Naive thymus-derived CD8-positive, alpha-beta T cell (primary cell): ENCODE measurements around the gene EHBP1. TPM values are rescaled to one million over a fixed set of nuclear protein-coding genes. Genes with fewer than 3 reads are reported as not detected.

ENCODE experiments used
- ATAC-seq, 2 donors: fragments of 150-1000 bp; cut with Tn5 transposase in 1 of 2; sonication (Bioruptor Pico), chemical (Tn5 transposase) in 1 of 2; 1 replicate in 1 of 2; 2 replicates in 1 of 2; pipeline ENCODE4 v1.10.0; 2021; ENCODE audit warnings: mild to moderate bottlenecking in 2 of 2, moderate library complexity in 2 of 2
- POLR2A ChIA-PET: fragments of 350-600 bp; sonication (Branson Sonifier 250); formaldehyde crosslinking; loops from one replicate; lab custom pipeline; 2021; ENCODE audit warnings: antibody characterized with exemption; lab: Charles Lee
- DNase-seq, 10 donors: peaks; one replicate each; pipeline versions ENCODE4 v3.0.0 to v3.0.0-alpha.2; 2020 to 2022
- H3K27ac Mint-ChIP-seq, 10 donors: one replicate each; pipeline ENCODE4 v1.8.0; 2020 to 2022; ENCODE audit warnings: mild to moderate bottlenecking in 10 of 10, mixed read lengths in 10 of 10, moderate library complexity in 4 of 10, inconsistent platforms in 1 of 10
- H3K27me3 Mint-ChIP-seq, 5 donors: one replicate each; pipeline ENCODE4 v1.8.0; 2021 to 2022; ENCODE audit warnings: mixed read lengths in 5 of 5
- H3K36me3 Mint-ChIP-seq, 3 donors: one replicate each; pipeline ENCODE4 v1.8.0; 2020 to 2022; ENCODE audit warnings: mixed read lengths in 3 of 3, mild to moderate bottlenecking in 2 of 3, inconsistent platforms in 1 of 3
- H3K4me1 Mint-ChIP-seq, 4 donors: one replicate each; pipeline ENCODE4 v1.8.0; 2021 to 2022; ENCODE audit warnings: mixed read lengths in 4 of 4
- H3K4me3 Mint-ChIP-seq, 10 donors: one replicate each; pipeline ENCODE4 v1.8.0; 2020 to 2022; ENCODE audit warnings: mild to moderate bottlenecking in 10 of 10, mixed read lengths in 10 of 10, moderate library complexity in 6 of 10, inconsistent platforms in 1 of 10
- H3K9me3 Mint-ChIP-seq, 9 donors: one replicate each; pipeline ENCODE4 v1.8.0; 2020 to 2022; ENCODE audit warnings: mixed read lengths in 9 of 9, mild to moderate bottlenecking in 3 of 9, inconsistent platforms in 1 of 9, moderate library complexity in 1 of 9
- polyA plus RNA-seq, 3 donors: library from polyadenylated mRNA; unstranded; fragments of 300-500 nt; fragmentation: Illumina TruSeq; gene quantifications; one replicate each; pipeline ENCODE4 v1.2.3, GENCODE V29; 2021
- total RNA-seq, 8 experiments: library from RNA in 2 of 8; stranded (reverse) in 2 of 8; gene quantifications; one replicate each; pipeline ENCODE4 v1.2.3 and lab custom pipeline; 2021 to 2026

The EHBP1 gene
- total and polyA plus RNA-seq, 5 experiments from 2014 or later, result 9.8 to 30.8 (median 10.3) TPM

DNA sequence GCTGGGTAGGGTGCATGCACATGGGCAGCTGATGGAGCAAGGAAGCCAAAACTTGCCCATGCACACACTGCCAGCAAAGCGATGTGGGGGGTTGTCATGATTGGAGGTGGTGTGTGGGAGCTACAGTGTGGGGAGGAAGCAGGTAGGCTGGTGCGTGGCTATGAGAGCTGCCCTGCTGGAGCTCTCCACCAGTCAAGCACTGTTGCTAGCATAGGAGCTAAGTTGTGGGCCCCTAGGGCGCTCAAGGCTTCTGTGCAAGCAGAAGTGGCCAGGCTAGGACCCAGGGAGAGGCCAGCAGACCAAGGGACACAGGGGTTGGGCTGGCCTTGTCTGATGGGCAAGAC lies 20.2 kb downstream of the EHBP1 start:
- Mint-ChIP-seq H3K27ac (peak overlapping the region in 1 of 10 donors; percentile 39), H3K36me3 (peaks cover 22 to 35% (median 29%) of the 10 kb centered on the region in 3 donors), H3K4me3 (no peak overlapping the region), H3K4me1 (peaks cover 16 to 37% (median 25%) of the 10 kb centered on the region in 4 donors), H3K9me3 (peaks cover 6 to 37% (median 25%) of the 10 kb centered on the region in 9 donors), H3K27me3 (no peaks in the 10 kb centered on the region)
- DNase-seq, result no peak
- POLR2A ChIA-PET, result no interaction called here
- ATAC-seq, result no peak

- H3K4me1 Mint-ChIP-seq, result peaks cover 10 to 37% (median 27%) of the 10 kb centered on the region in 4 donors
- H3K4me3 Mint-ChIP-seq, result no peak overlapping the region
- DNase-seq, result no peak
- no peaks in the 10 kb centered on the region for H3K27me3 Mint-ChIP-seq
- POLR2A ChIA-PET, result no interaction called here
- peaks cover 23 to 36% (median 34%) of the 10 kb centered on the region in 3 donors for H3K36me3 Mint-ChIP-seq
- no peak for ATAC-seq
- peak overlapping the region in 2 of 10 donors; percentile 22 to 29 for H3K27ac Mint-ChIP-seq
- peaks cover 8 to 42% (median 30%) of the 10 kb centered on the region in 9 donors for H3K9me3 Mint-ChIP-seq
Measured at GRCh38 chr2:62727259-62727867, 21.9 kb downstream of the EHBP1 start.

DNA sequence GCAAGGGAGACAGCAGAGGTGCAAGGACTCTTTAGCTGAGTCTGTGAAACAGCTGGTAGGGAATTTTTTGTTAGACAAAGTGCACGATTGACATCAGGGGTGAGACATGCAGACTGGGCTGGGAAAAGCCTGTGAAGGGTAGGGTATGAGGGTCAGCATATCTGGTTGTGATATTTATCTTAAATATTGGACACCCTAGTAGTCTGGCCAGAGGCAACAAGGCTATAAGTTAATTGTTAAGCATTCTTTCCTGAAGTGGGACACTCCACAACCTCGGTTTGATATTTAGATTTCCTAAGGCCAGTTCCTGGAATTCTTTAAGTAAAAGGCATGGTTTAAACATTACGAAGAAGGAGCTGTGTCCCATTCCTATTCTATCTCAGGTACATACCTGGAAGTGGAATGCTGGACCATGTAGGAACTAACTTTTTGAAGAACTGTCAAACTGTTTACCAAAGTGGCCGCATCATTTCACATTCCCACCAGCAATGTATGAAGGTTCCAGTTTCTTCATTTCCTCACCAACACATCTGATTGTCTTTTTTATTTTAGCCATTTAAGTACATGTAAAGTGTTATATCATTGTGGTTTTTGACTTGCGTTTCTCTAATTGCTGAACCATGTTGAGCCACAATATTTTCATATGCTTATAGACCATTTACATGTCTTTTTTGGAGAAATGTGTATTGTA lies 22.5 kb downstream of the EHBP1 start:
- H3K4me3 Mint-ChIP-seq, result no peak overlapping the region
- H3K9me3 Mint-ChIP-seq, result peaks cover 5 to 42% (median 29%) of the 10 kb centered on the region in 9 donors
- POLR2A ChIA-PET, result no interaction called here
- peak overlapping the region in 1 of 10 donors; percentile 29 for H3K27ac Mint-ChIP-seq
- DNase-seq (no peak), ATAC-seq (no peak)
- H3K4me1 Mint-ChIP-seq, result peaks cover 11 to 39% (median 28%) of the 10 kb centered on the region in 4 donors
- H3K36me3 Mint-ChIP-seq, result peaks cover 19 to 36% (median 31%) of the 10 kb centered on the region in 3 donors
- H3K27me3 Mint-ChIP-seq, result no peaks in the 10 kb centered on the region

GRCh38 chr2:62731275-62731674 lies 25.8 kb downstream of the EHBP1 start:
- POLR2A ChIA-PET, result no interaction called here
- DNase-seq (no peak), ATAC-seq (no peak)
- Mint-ChIP-seq H3K36me3 (peaks cover 10 to 25% (median 24%) of the 10 kb centered on the region in 3 donors), H3K4me1 (peaks cover 20 to 37% (median 22%) of the 10 kb centered on the region in 4 donors), H3K27ac (no peak overlapping the region), H3K27me3 (no peaks in the 10 kb centered on the region), H3K4me3 (no peak overlapping the region), H3K9me3 (peaks cover 0 to 30% (median 19%) of the 10 kb centered on the region in 9 donors)

DNA sequence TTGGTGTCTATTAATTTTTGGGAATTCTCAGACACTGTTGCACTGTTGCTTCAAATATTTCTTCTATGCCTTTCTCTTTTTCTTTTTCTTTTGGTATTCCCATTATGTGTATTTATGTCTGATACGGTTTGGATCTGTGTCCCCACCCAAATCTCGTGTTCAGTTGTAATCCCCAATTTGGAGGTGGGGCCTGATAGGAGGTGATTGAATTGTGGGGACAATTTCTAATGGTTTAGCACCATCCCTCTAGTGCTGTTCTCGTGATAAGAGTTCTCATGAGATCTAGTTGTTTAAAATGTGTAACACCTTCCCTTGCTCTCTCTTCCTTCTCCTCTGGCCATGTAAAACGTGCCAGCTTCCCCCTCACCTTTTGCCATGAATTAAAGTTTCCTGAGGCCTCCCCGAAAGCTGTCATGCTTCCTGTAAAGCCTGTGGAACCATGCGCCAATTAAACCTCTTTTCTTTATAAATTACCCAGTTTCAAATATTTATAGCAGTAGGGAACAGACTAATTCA lies 26.8 kb downstream of the EHBP1 start:
- Mint-ChIP-seq H3K4me1 (peaks cover 23 to 40% (median 26%) of the 10 kb centered on the region in 4 donors), H3K27me3 (no peaks in the 10 kb centered on the region), H3K27ac (peak overlapping the region in 1 of 10 donors; percentile 49), H3K9me3 (peaks cover 3 to 30% (median 19%) of the 10 kb centered on the region in 9 donors), H3K4me3 (no peak overlapping the region), H3K36me3 (peaks cover 10 to 25% (median 25%) of the 10 kb centered on the region in 3 donors)
- ATAC-seq (no peak), DNase-seq (no peak)
- POLR2A ChIA-PET, result no interaction called here

GRCh38 chr2:62733546-62733945 lies 28.0 kb downstream of the EHBP1 start:
- no peak overlapping the region for H3K4me3 Mint-ChIP-seq

GRCh38 chr2:62736899-62737559 lies 31.5 kb downstream of the EHBP1 start:
- H3K4me1 Mint-ChIP-seq, result peaks cover 24 to 54% (median 40%) of the 10 kb centered on the region in 4 donors
- DNase-seq (no peak), ATAC-seq (no peak)
- H3K27ac Mint-ChIP-seq, result peak overlapping the region in 2 of 10 donors; percentile 38 to 73
- H3K36me3 Mint-ChIP-seq, result peaks cover 4 to 13% (median 12%) of the 10 kb centered on the region in 3 donors
- peak overlapping the region in 1 of 10 donors; percentile 22 for H3K4me3 Mint-ChIP-seq
- peaks cover 2 to 12% (median 9%) of the 10 kb centered on the region in 9 donors for H3K9me3 Mint-ChIP-seq
- POLR2A ChIA-PET, result no interaction called here
- H3K27me3 Mint-ChIP-seq, result no peaks in the 10 kb centered on the region

More at GRCh38 chr2:62733546-62733945, 28.0 kb downstream of the EHBP1 start:
- Mint-ChIP-seq H3K27ac (peak overlapping the region in 1 of 10 donors; percentile 7), H3K27me3 (no peaks in the 10 kb centered on the region), H3K4me1 (peaks cover 27 to 46% (median 30%) of the 10 kb centered on the region in 4 donors), H3K9me3 (peaks cover 3 to 30% (median 19%) of the 10 kb centered on the region in 9 donors), H3K36me3 (peaks cover 10 to 26% (median 25%) of the 10 kb centered on the region in 3 donors)
- ATAC-seq, result no peak
- no peak for DNase-seq
- POLR2A ChIA-PET, result no interaction called here

- no peaks in the 10 kb centered on the region for H3K27me3 Mint-ChIP-seq
Measured at GRCh38 chr2:62738981-62739936, 33.7 kb downstream of the EHBP1 start.

GRCh38 chr2:62740221-62740620 lies 34.7 kb downstream of the EHBP1 start:
- Mint-ChIP-seq H3K27ac (peak overlapping the region in 1 of 10 donors; percentile 1), H3K4me3 (no peak overlapping the region), H3K9me3 (peaks cover 0 to 3% (median 0%) of the 10 kb centered on the region in 9 donors), H3K27me3 (no peaks in the 10 kb centered on the region), H3K4me1 (peaks cover 19 to 54% (median 32%) of the 10 kb centered on the region in 4 donors), H3K36me3 (peaks cover 0 to 4% (median 0%) of the 10 kb centered on the region in 3 donors)
- POLR2A ChIA-PET, result no interaction called here
- DNase-seq (no peak), ATAC-seq (no peak)

More at GRCh38 chr2:62738981-62739936, 33.7 kb downstream of the EHBP1 start:
- POLR2A ChIA-PET, result no interaction called here
- H3K36me3 Mint-ChIP-seq, result peaks cover 0 to 4% (median 0%) of the 10 kb centered on the region in 3 donors
- peaks cover 20 to 55% (median 32%) of the 10 kb centered on the region in 4 donors for H3K4me1 Mint-ChIP-seq
- ATAC-seq, result no peak
- peaks cover 0 to 3% (median 0%) of the 10 kb centered on the region in 9 donors for H3K9me3 Mint-ChIP-seq
- no peak overlapping the region for H3K4me3 Mint-ChIP-seq
- H3K27ac Mint-ChIP-seq, result no peak overlapping the region
- no peak for DNase-seq

DNA sequence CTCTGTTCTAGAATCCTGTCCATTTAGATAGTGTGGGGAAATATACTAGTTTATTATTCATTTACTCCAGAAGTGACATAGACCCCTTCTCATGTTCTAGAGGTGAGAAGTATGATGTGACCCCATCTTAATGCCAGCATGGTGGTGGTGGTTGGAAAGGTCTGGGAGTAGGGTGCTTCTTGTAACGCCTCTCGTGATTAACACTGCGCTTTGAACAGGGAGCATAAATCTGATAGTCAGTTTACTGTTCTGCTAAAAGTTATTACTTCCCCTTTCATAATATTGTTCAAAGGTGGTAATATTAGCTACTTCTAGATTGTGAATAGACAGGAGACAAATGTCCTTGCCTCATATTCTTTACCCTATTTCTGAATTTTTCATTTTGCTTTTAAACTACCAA lies 35.6 kb downstream of the EHBP1 start:
- Mint-ChIP-seq H3K36me3 (peaks cover 0 to 4% (median 0%) of the 10 kb centered on the region in 3 donors), H3K4me1 (peaks cover 23 to 52% (median 32%) of the 10 kb centered on the region in 4 donors), H3K27me3 (no peaks in the 10 kb centered on the region), H3K9me3 (peaks cover 0 to 3% (median 0%) of the 10 kb centered on the region in 9 donors), H3K4me3 (no peak overlapping the region), H3K27ac (no peak overlapping the region)
- POLR2A ChIA-PET, result no interaction called here
- ATAC-seq (no peak), DNase-seq (no peak)

DNA sequence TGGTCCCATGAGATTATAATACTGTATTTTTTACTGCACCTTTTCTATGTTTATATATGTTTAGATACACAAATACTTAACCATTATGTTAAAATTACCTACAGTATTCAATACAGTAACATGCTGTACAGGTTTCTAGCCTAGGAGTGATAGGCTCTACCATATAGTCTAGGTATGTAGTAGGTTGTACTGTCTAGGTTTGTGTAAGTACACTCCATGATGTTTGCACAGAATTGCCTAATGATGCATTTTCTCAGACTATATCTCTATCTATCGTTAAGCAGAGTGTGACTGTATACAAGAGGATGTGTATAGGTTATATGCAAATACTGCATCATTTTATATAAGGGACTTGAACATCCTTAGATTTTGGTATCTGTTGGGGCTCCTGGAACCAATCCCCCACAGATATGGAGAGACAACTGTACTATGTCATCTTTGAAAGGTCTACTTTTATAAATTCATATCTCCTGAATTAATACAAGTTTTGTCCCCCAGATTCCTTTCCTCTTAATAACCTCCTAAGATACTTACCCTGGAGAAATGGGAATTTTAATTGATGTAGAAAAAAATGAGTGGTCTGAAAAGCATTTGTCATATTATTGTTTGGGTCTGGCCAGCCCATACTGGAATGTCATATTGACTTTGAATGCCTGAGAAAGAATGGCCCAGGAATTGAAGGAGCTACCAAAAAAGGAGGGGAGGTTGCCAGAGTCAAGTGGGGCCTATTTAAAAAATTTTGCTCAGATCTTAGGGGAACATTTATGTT lies 36.6 kb downstream of the EHBP1 start:
- Mint-ChIP-seq H3K27ac (peak overlapping the region in 1 of 10 donors; percentile 13), H3K4me3 (no peak overlapping the region), H3K36me3 (peaks cover 0 to 3% (median 2%) of the 10 kb centered on the region in 3 donors), H3K27me3 (no peaks in the 10 kb centered on the region), H3K9me3 (no peaks in the 10 kb centered on the region), H3K4me1 (peaks cover 20 to 43% (median 28%) of the 10 kb centered on the region in 4 donors)
- POLR2A ChIA-PET, result no interaction called here
- DNase-seq, result no peak
- no peak for ATAC-seq
